ENCODE data around the gene NECTIN4. TPM values are rescaled to one million over a fixed set of nuclear protein-coding genes. Genes with fewer than 3 reads are reported as not detected.

The NECTIN4 gene
- total RNA-seq, 1 experiment from 2014 or later, result 0.20 TPM

DNA sequence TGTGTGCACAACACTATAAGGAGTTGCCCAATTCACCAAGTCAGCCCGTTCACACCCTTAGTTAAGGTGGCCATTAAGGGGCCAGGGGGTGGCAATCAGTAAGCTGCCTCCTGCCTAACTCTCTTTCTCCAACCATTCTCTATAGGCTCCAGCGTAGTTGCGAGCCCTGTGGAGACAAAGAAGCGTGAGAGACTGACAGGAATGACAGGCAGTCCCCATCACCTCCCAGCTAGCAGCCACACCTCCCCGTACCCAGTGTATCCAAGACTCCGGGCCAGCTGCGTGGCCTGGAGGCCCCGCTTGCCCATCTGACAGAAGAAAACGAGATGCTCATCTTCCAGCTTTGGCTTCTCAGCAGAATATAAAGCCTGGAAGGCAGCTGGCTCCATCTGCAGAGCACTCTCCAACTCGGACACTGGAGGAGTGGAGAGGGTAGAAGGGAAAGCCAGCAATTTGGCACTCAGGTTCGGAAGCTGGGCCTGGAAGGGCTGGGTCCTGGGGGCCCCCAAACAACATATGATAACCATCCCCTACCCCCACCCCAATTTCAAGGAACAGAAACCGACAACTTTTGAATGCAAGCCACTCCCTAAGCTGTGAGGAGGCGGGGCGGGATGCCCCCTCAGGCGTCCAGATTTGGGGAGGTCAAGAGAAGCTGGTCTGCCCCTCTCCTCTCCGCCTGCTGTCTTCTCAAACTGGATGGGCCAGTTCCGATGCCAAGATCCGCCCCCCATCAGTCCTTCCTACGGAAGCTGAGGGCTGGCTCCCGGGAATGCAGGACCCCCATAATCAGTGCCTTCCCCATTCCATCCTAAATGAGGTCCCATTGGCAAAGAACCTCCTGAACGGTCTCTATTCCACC lies 51.5 kb downstream of the NECTIN4 start:
- H3K9me3 ChIP-seq, result no peaks in the 10 kb centered on the region
- Mint-ChIP-seq H3K9me3 (ENCODE audit: unreplicated experiment) (no peaks in the 10 kb centered on the region), H3K4me3 (ENCODE audit: unreplicated experiment) (peak overlapping the region; percentile 94), H3K4me1 (ENCODE audit: low read depth, unreplicated experiment) (peaks cover 3% of the 10 kb centered on the region), H3K36me3 (ENCODE audit: insufficient read depth, unreplicated experiment) (peaks cover 35% of the 10 kb centered on the region), H3K27ac (ENCODE audit: unreplicated experiment) (peak overlapping the region; percentile 87), H3K27me3 (ENCODE audit: insufficient read depth, unreplicated experiment) (no peaks in the 10 kb centered on the region)
- DNase-seq, result no peak
- peak overlapping the region; percentile 72 for H3K4me3 ChIP-seq (ENCODE audit: low read depth, low read length)
- CTCF ChIA-PET, result interaction anchor here (0.5 to 1.4 kb wide), 5 partner anchors 16 to 60 kb away, joined by 3 to 8 read pairs (median 3); partner anchors contain the start of gene KLHDC9
- peaks cover 12% of the 10 kb centered on the region for H3K36me3 ChIP-seq (ENCODE audit: control insufficient read depth, insufficient read depth, low read length)
- intact Hi-C loops (cut with micrococcal nuclease; ENCODE audit: unreplicated experiment), result loop anchor here (1.0 kb wide), 1 partner anchor 41 kb away; no protein-coding TSS in a partner anchor
- H3K4me1 ChIP-seq, result peaks cover 7% of the 10 kb centered on the region; the same call in 1 of the 2 replicates
- POLR2A ChIA-PET, result interaction anchor here (1.0 to 2.2 kb wide), 3 partner anchors 16 to 40 kb away, joined by 3 to 20 read pairs (median 4); partner anchors contain the start of gene F11R
- no peaks in the 10 kb centered on the region for H3K27me3 ChIP-seq (replicated peaks; ENCODE audit: control insufficient read depth, insufficient read depth, low read length)
- no TSS peak for BruUV-seq (replicated peaks)
- TF ChIP-seq, protein P1, sequence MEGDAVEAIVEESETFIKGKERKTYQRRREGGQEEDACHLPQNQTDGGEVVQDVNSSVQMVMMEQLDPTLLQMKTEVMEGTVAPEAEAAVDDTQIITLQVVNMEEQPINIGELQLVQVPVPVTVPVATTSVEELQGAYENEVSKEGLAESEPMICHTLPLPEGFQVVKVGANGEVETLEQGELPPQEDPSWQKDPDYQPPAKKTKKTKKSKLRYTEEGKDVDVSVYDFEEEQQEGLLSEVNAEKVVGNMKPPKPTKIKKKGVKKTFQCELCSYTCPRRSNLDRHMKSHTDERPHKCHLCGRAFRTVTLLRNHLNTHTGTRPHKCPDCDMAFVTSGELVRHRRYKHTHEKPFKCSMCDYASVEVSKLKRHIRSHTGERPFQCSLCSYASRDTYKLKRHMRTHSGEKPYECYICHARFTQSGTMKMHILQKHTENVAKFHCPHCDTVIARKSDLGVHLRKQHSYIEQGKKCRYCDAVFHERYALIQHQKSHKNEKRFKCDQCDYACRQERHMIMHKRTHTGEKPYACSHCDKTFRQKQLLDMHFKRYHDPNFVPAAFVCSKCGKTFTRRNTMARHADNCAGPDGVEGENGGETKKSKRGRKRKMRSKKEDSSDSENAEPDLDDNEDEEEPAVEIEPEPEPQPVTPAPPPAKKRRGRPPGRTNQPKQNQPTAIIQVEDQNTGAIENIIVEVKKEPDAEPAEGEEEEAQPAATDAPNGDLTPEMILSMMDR (IDR thresholded peaks at IDR 0.05; ENCODE audit: insufficient read depth in 1 of 2, low read depth in 1 of 2, low read length in 1 of 2, severe bottlenecking in 1 of 2, unreplicated experiment in 1 of 2), result no peak

DNA sequence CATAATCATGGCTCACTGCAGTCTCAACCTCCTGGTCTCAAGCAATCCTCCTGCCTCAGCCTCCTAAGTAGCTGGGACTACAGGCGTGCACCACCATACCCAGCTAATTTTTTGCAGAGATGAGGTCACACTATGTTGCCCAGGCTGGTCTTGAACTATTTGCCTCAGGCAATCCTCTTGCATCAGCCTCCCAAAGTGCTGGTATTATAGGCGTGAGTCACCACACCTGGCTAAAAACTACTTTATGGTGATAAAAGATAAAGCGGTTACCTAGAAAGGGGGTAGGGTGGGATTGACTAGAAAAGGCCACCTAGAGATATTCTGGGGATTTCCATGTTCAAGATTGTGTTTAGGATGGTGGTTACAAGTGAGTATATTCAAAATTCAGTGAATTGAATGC lies 55.6 kb downstream of the NECTIN4 start:
- peaks cover 7% of the 10 kb centered on the region for H3K4me1 Mint-ChIP-seq (ENCODE audit: low read depth, unreplicated experiment)
- no peaks in the 10 kb centered on the region for H3K27me3 Mint-ChIP-seq (ENCODE audit: insufficient read depth, unreplicated experiment)
- Histone ChIP-seq H3K4me3 (ENCODE audit: low read depth, low read length) (no peak overlapping the region), H3K9me3 (no peaks in the 10 kb centered on the region), H3K4me1 (peaks cover 7% of the 10 kb centered on the region; the same call in 1 of the 2 replicates), H3K36me3 (ENCODE audit: control insufficient read depth, insufficient read depth, low read length) (no peaks in the 10 kb centered on the region), H3K27me3 (replicated peaks; ENCODE audit: control insufficient read depth, insufficient read depth, low read length) (no peaks in the 10 kb centered on the region)
- no peaks in the 10 kb centered on the region for H3K9me3 Mint-ChIP-seq (ENCODE audit: unreplicated experiment)
- TF ChIP-seq, protein P1 (IDR thresholded peaks at IDR 0.05; ENCODE audit: insufficient read depth in 1 of 2, low read depth in 1 of 2, low read length in 1 of 2, severe bottlenecking in 1 of 2, unreplicated experiment in 1 of 2), result no peak
- H3K4me3 Mint-ChIP-seq (ENCODE audit: unreplicated experiment), result no peak overlapping the region
- intact Hi-C loops (cut with micrococcal nuclease; ENCODE audit: unreplicated experiment), result no loop called here
- ChIA-PET CTCF (interaction anchor here (0.7 kb wide), 1 partner anchor 76 kb away, joined by 4 read pairs; no protein-coding TSS in a partner anchor), POLR2A (interaction anchor here (2.0 kb wide), 1 partner anchor 13 kb away, joined by 19 read pairs; the partner anchor contains the start of gene F11R)
- H3K27ac Mint-ChIP-seq (ENCODE audit: unreplicated experiment), result no peak overlapping the region
- H3K36me3 Mint-ChIP-seq (ENCODE audit: insufficient read depth, unreplicated experiment), result peaks cover 5% of the 10 kb centered on the region
- no peak for DNase-seq
- no TSS peak for BruUV-seq (replicated peaks)

DNA sequence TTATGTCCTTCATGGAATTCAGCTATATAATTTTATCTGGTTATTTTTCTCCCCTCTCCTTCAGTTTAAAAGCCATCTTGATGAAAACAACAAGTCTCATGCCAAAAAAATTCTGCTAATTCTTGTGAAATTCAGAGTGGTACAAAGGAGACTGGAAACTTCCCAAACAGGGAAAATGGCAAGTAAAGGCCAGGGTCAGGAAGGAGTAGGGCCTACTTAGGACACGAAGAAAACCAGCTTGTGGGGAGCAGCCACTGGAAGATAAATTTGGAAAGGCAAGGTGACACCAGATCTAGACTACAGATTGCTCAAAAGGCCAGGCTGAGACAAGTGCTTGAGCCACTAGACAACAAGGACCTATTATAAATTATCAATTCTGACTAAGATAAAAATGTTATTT lies 56.9 kb downstream of the NECTIN4 start:
- BruUV-seq (replicated peaks), result no TSS peak
- 0 out of 2 replicates have a peak, but pooled peaks cover under 1% of the 10 kb centered on the region for H3K4me1 ChIP-seq
- H3K36me3 Mint-ChIP-seq (ENCODE audit: insufficient read depth, unreplicated experiment), result no peaks in the 10 kb centered on the region
- ChIA-PET POLR2A (interaction anchor here (2.0 kb wide), 1 partner anchor 11 kb away, joined by 19 read pairs; the partner anchor contains the start of gene F11R), CTCF (interaction anchor here (0.6 kb wide), 1 partner anchor 25 kb away, joined by 4 read pairs; no protein-coding TSS in a partner anchor)
- no peak overlapping the region for H3K4me3 Mint-ChIP-seq (ENCODE audit: unreplicated experiment)
- no peak overlapping the region for H3K27ac Mint-ChIP-seq (ENCODE audit: unreplicated experiment)
- peaks cover 7% of the 10 kb centered on the region for H3K4me1 Mint-ChIP-seq (ENCODE audit: low read depth, unreplicated experiment)
- 0 out of 2 replicates have a peak, but pooled peaks cover 6% of the 10 kb centered on the region for H3K9me3 ChIP-seq
- no peaks in the 10 kb centered on the region for H3K27me3 Mint-ChIP-seq (ENCODE audit: insufficient read depth, unreplicated experiment)
- no peaks in the 10 kb centered on the region for H3K9me3 Mint-ChIP-seq (ENCODE audit: unreplicated experiment)
- H3K36me3 ChIP-seq (ENCODE audit: control insufficient read depth, insufficient read depth, low read length), result no peaks in the 10 kb centered on the region
- no peak for DNase-seq
- TF ChIP-seq, protein P1 (IDR thresholded peaks at IDR 0.05; ENCODE audit: insufficient read depth in 1 of 2, low read depth in 1 of 2, low read length in 1 of 2, severe bottlenecking in 1 of 2, unreplicated experiment in 1 of 2), result no peak
- H3K4me3 ChIP-seq (ENCODE audit: low read depth, low read length), result no peak overlapping the region
- intact Hi-C loops (cut with micrococcal nuclease; ENCODE audit: unreplicated experiment), result no loop called here
- no peaks in the 10 kb centered on the region for H3K27me3 ChIP-seq (replicated peaks; ENCODE audit: control insufficient read depth, insufficient read depth, low read length)

All from Caco-2 (cell line).